Brain microvascular endothelial cell (primary cell): ENCODE data around the gene PRKG1.
A peak's percentile ranks its signal among the peaks of the same experiment; 100 is the strongest.

Experiments used
- DNase-seq: peaks from one replicate; pipeline ENCODE4 v3.0.0-alpha.2; 2020
- H3K27ac ChIP-seq: fragments of 250-450 bp; sonication (Bioruptor Pico); 2 replicates; pipeline ENCODE4 v1.5.1; 2020; ENCODE audit warnings: mild to moderate bottlenecking, moderate library complexity
- H3K27me3 ChIP-seq: fragments of 250-450 bp; sonication (Bioruptor Pico); replicated peaks from 2 replicates; pipeline ENCODE4 v1.5.1; 2020; ENCODE audit warnings: mild to moderate bottlenecking
- H3K36me3 ChIP-seq: fragments of 250-450 bp; sonication (Bioruptor Pico); replicated peaks from 2 replicates; pipeline ENCODE4 v1.5.1; 2020; ENCODE audit warnings: mild to moderate bottlenecking
- H3K4me3 ChIP-seq: 2 replicates; pipeline ENCODE4 v1.5.1; 2011; ENCODE audit warnings: low read depth, mild to moderate bottlenecking, control low read depth, low read length, moderate library complexity
- CTCF ChIP-seq: IDR thresholded peaks from 2 replicates; pipeline ENCODE4 v1.5.1; 2011; ENCODE audit warnings: low read depth, mild to moderate bottlenecking, moderate library complexity, low read length, control low read depth, inconsistent platforms; ENCODE audit errors: missing control alignments
- in situ Hi-C: cut with HindIII; loops from 2 replicates; pipeline ENCODE4 v1.10.0; 2017; ENCODE audit warnings: low sequenced_read_pairs, low pct_ligation_motif_present

The PRKG1 gene

DNA sequence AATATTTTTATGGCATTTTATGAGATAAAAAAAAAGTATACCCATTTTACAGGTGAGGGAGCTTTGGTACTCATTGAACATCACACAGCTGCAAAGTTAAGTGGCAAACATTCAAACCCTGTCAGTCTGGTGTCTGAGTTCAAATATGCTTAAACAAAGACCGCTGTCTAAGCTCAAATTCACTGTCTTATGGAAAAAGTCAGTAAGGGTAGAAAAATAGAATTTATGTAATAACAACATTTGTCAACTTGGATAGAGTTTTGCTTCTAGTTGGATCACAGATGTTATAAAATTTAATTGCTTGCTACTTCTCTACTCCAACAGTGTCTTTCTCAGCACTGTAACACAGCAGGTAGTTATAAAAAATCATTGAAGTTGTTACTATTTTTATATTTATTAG is 786.8 kb downstream of the PRKG1 start:
- Histone ChIP-seq H3K27me3 (no peaks in the 10 kb centered on the region), H3K27ac (no peak overlapping the region), H3K4me3 (no peak overlapping the region), H3K36me3 (no peaks in the 10 kb centered on the region)
- TF ChIP-seq CTCF: no peak
- in situ Hi-C loops: no loop called here
- DNase-seq: no peak

DNA sequence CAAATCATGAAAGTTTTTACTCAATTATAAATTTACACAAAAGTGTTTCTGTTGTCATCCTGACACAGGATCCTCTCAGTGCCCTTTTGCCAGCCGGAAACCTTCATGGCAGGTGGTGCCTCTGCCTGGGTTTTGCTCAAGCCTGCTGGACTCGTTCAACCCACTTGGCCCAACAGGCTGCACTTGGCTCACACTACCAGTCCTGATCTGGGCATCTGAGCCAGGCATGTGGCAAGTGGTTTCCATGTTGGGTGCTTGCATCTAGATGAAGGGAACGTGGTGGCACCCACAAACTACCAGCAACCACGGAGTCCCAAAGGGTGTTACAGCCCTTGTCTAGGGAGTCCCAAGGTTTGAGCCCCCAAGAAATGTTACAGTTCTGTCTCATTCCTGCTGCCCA is 787.4 kb downstream of the PRKG1 start:
- H3K4me3 ChIP-seq: no peak overlapping the region
- TF ChIP-seq CTCF: no peak
- no peak for DNase-seq
- H3K27ac ChIP-seq: no peak overlapping the region
- no peaks in the 10 kb centered on the region for H3K36me3 ChIP-seq
- in situ Hi-C loops: no loop called here
- no peaks in the 10 kb centered on the region for H3K27me3 ChIP-seq

DNA sequence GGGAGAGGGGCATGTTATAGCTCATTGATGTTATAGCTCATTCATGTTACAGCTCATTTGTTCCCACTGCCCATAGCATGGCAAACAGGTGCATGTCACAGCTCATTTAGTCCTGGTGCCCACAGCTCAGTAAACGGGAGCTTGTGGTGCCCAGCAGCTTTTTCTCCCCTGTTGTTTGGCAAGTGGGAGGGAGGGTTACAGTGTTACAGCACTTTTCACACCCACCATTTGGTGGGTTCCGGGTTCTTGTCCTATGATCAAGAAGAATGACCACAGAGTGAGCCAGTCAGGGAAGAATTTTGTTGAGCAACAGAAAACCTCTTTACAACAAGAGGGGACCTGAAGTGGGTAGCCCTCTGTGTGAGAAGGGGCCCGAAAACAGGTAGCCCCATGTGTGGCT is 787.9 kb downstream of the PRKG1 start:
- no peak for DNase-seq
- in situ Hi-C loops: no loop called here
- no peak for TF ChIP-seq CTCF

GRCh38 chr10:51867956-51868355 is 793.7 kb downstream of the PRKG1 start:
- TF ChIP-seq CTCF: no peak
- no peaks in the 10 kb centered on the region for H3K36me3 ChIP-seq
- DNase-seq: peak; percentile 74
- no peak overlapping the region for H3K4me3 ChIP-seq
- H3K27me3 ChIP-seq: no peaks in the 10 kb centered on the region
- in situ Hi-C loops: no loop called here
- peak overlapping the region; percentile 73 for H3K27ac ChIP-seq

More for the DNA sequence above, 787.9 kb downstream of the PRKG1 start:
- no peak overlapping the region for H3K4me3 ChIP-seq
- H3K27ac ChIP-seq: no peak overlapping the region
- H3K27me3 ChIP-seq: no peaks in the 10 kb centered on the region
- H3K36me3 ChIP-seq: no peaks in the 10 kb centered on the region

GRCh38 chr10:51874131-51874530 is 799.8 kb downstream of the PRKG1 start:
- Histone ChIP-seq H3K36me3 (no peaks in the 10 kb centered on the region), H3K4me3 (no peak overlapping the region), H3K27ac (no peak overlapping the region), H3K27me3 (no peaks in the 10 kb centered on the region)
- in situ Hi-C loops: no loop called here
- no peak for TF ChIP-seq CTCF
- no peak for DNase-seq

DNA sequence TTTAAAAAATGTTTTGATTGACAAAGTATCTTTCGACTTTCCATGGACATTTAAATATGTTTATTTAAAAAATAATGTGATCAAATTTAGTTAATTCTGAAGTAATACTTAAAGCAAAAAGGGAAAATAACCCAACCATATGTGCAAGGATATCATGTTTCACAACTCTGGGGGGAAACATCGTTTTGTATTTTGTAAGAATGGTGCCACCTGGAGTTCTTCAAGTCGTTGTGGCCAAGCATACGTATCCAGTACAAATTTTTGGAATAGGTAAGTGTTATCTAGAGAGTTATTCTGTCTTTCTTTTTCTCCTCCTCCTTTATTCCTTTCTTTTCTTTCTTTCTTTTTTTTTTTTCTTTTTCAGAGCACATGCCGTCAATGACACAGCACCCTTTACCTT is 801.3 kb downstream of the PRKG1 start:
- H3K27me3 ChIP-seq: no peaks in the 10 kb centered on the region
- H3K27ac ChIP-seq: no peak overlapping the region
- in situ Hi-C loops: no loop called here
- DNase-seq: no peak
- H3K4me3 ChIP-seq: no peak overlapping the region
- no peak for TF ChIP-seq CTCF
- no peaks in the 10 kb centered on the region for H3K36me3 ChIP-seq
